ENCODE data around the gene TMEM86B. TPM values are rescaled to one million over a fixed set of nuclear protein-coding genes. Genes with fewer than 3 reads are reported as not detected.

TMEM86B gene
- polyA plus RNA-seq, 1 donor (not counting 4 experiments of a cell fraction or from before 2014, with no cell fraction given), result 0.60 TPM

- no peaks in the 10 kb centered on the region for H3K9me1 ChIP-seq (ENCODE audit: control insufficient read depth, extremely low read depth, insufficient read depth, low read length)
- FAIRE-seq, result no peak
- H3K36me3 ChIP-seq (ENCODE audit: control insufficient read depth in 2 of 2, extremely low read depth in 1 of 2, insufficient read depth in 2 of 2, low read length in 2 of 2), result peaks cover 48 to 53% of the 10 kb centered on the region in 2 experiments
Measured at GRCh38 chr19:55241935-55242464, 13.4 kb upstream of the TMEM86B start.

GRCh38 chr19:55241143-55241934, 12.8 kb upstream of the TMEM86B start:
- no peak overlapping the region for H3K27ac ChIP-seq (ENCODE audit: control insufficient read depth, insufficient read depth, low read length)
- H3K4me1 ChIP-seq (ENCODE audit: control insufficient read depth, extremely low read depth, insufficient read depth, low read length), result no peaks in the 10 kb centered on the region
- H3K79me2 ChIP-seq (ENCODE audit: control insufficient read depth, insufficient read depth, low read length), result peaks cover 9% of the 10 kb centered on the region
- no peaks in the 10 kb centered on the region for H3K27me3 ChIP-seq (ENCODE audit: control insufficient read depth, extremely low read depth, insufficient read depth, low read length)
- TF ChIP-seq EZH2 (IDR thresholded peaks at IDR 0.05; ENCODE audit: low read length) (no peak), CTCF (optimal IDR thresholded peaks at IDR 0.05 in 1 of 3, IDR thresholded peaks at IDR 0.05 in 1 of 3, conservative IDR thresholded peaks at IDR 0.05 in 1 of 3; ENCODE audit: extremely low read depth in 1 of 3, insufficient read depth in 2 of 3, low read length in 3 of 3) (no peak)
- H4K20me1 ChIP-seq (ENCODE audit: control insufficient read depth, extremely low read depth, insufficient read depth, low read length), result peaks cover 2% of the 10 kb centered on the region
- H3K4me2 ChIP-seq (ENCODE audit: control insufficient read depth, extremely low read depth, insufficient read depth, low read depth, low read length), result no peak overlapping the region
- FAIRE-seq (no peak), DNase-seq (ENCODE audit: low read depth, low spot score) (no peak)
- dilution Hi-C loops (cut with MboI; ENCODE audit: extremely low pct_ligation_motif_present, low sequenced_read_pairs), result no loop called here
- H3K4me3 ChIP-seq (ENCODE audit: control insufficient read depth in 2 of 3, extremely low read depth in 1 of 3, insufficient read depth in 2 of 3, low read depth in 1 of 3, low read length in 3 of 3), result no peak overlapping the region
- H3K9ac ChIP-seq (ENCODE audit: control insufficient read depth, extremely low read depth, insufficient read depth, low read length), result no peak overlapping the region
- H3K9me3 ChIP-seq (ENCODE audit: control insufficient read depth, low read depth, low read length), result no peaks in the 10 kb centered on the region
- no peak overlapping the region for H2AFZ ChIP-seq (ENCODE audit: control insufficient read depth, low read length)
- H3K36me3 ChIP-seq (ENCODE audit: control insufficient read depth in 2 of 2, extremely low read depth in 1 of 2, insufficient read depth in 2 of 2, low read length in 2 of 2), result peaks cover 53 to 57% of the 10 kb centered on the region in 2 experiments
- no peaks in the 10 kb centered on the region for H3K9me1 ChIP-seq (ENCODE audit: control insufficient read depth, extremely low read depth, insufficient read depth, low read length)

More at GRCh38 chr19:55241935-55242464, 13.4 kb upstream of the TMEM86B start:
- peaks cover 5% of the 10 kb centered on the region for H4K20me1 ChIP-seq (ENCODE audit: control insufficient read depth, extremely low read depth, insufficient read depth, low read length)
- H3K9me3 ChIP-seq (ENCODE audit: control insufficient read depth, low read depth, low read length), result no peaks in the 10 kb centered on the region
- no peaks in the 10 kb centered on the region for H3K27me3 ChIP-seq (ENCODE audit: control insufficient read depth, extremely low read depth, insufficient read depth, low read length)
- no peak overlapping the region for H3K27ac ChIP-seq (ENCODE audit: control insufficient read depth, insufficient read depth, low read length)
- no peak for DNase-seq (ENCODE audit: low read depth, low spot score)
- no peak overlapping the region for H3K9ac ChIP-seq (ENCODE audit: control insufficient read depth, extremely low read depth, insufficient read depth, low read length)
- peaks cover 15% of the 10 kb centered on the region for H3K79me2 ChIP-seq (ENCODE audit: control insufficient read depth, insufficient read depth, low read length)
- no peak overlapping the region for H3K4me2 ChIP-seq (ENCODE audit: control insufficient read depth, extremely low read depth, insufficient read depth, low read depth, low read length)
- H3K4me3 ChIP-seq (ENCODE audit: control insufficient read depth in 2 of 3, extremely low read depth in 1 of 3, insufficient read depth in 2 of 3, low read depth in 1 of 3, low read length in 3 of 3), result no peak overlapping the region
- no peak overlapping the region for H2AFZ ChIP-seq (ENCODE audit: control insufficient read depth, low read length)
- TF ChIP-seq EZH2 (IDR thresholded peaks at IDR 0.05; ENCODE audit: low read length) (no peak), CTCF (optimal IDR thresholded peaks at IDR 0.05 in 1 of 3, IDR thresholded peaks at IDR 0.05 in 1 of 3, conservative IDR thresholded peaks at IDR 0.05 in 1 of 3; ENCODE audit: extremely low read depth in 1 of 3, insufficient read depth in 2 of 3, low read length in 3 of 3) (no peak)
- dilution Hi-C loops (cut with MboI; ENCODE audit: extremely low pct_ligation_motif_present, low sequenced_read_pairs), result no loop called here
- no peaks in the 10 kb centered on the region for H3K4me1 ChIP-seq (ENCODE audit: control insufficient read depth, extremely low read depth, insufficient read depth, low read length)
